GM12878 (cell line): ENCODE results near the gene GSTA3. TPM values are rescaled to one million over a fixed set of nuclear protein-coding genes. Genes with fewer than 3 reads are reported as not detected.
A peak's percentile ranks its signal among the peaks of the same experiment; 100 is the strongest.

Experiments
- ATAC-seq: fragments of 200-7000 bp; cut with Tn5 transposase; 3 replicates; pipeline ENCODE4 v1.9.1; 2020; ENCODE audit warnings: mild to moderate bottlenecking, moderate library complexity
- BruUV-seq: library from RNA; stranded (reverse); fragments of 400-500 nt; replicated peaks from 2 replicates; lab custom pipeline; 2021; lab: Mats Ljungman, UMichigan
- CTCF ChIA-PET: fragments of 300-600 bp; sonication (Branson Sonifier 250); formaldehyde crosslinking; extraction: SDS; loops from one replicate; lab custom pipeline; 2021; ENCODE audit warnings: inconsistent platforms; lab: Yijun Ruan, JAX
- POLR2A ChIA-PET: fragments of 350-600 bp; formaldehyde crosslinking; extraction: SDS; loops from one replicate; lab custom pipeline; 2021; ENCODE audit warnings: inconsistent platforms; lab: Charles Lee
- RAD21 ChIA-PET: fragments of 300-600 bp; sonication (Branson Sonifier 250); formaldehyde crosslinking; loops from one replicate; lab custom pipeline; 2023; ENCODE audit warnings: antibody characterized with exemption; ENCODE audit not compliant: unreplicated experiment; lab: Charles Lee
- SMC1A ChIA-PET: fragments of 300-600 bp; sonication (Branson Sonifier 250); formaldehyde crosslinking; loops from one replicate; lab custom pipeline; 2023; ENCODE audit not compliant: unreplicated experiment, uncharacterized antibody; lab: Charles Lee
- DNase-seq: peaks from one replicate; pipeline ENCODE4 v3.0.0-alpha.2; 2011; ENCODE audit warnings: low read depth, low spot score
- FAIRE-seq: peaks from 3 replicates; lab custom pipeline; 2011; peaks lifted over from hg19 to GRCh38; lab: Jason Lieb, UNC
- H2AFZ ChIP-seq: 2 replicates; pipeline ENCODE4 v1.6.0; 2011; ENCODE audit warnings: low read depth, low read length, control low read depth; ENCODE audit not compliant: control insufficient read depth
- H3K27ac ChIP-seq: 2 replicates; pipeline ENCODE4 v1.5.1; 2011; ENCODE audit warnings: control low read depth; ENCODE audit not compliant: control insufficient read depth, insufficient read depth
- H3K27me3 ChIP-seq, 2 experiments: replicated peaks in 1 of 2; 2 replicates each; pipeline versions ENCODE4 v1.6.0 to v1.6.1; 2011; ENCODE audit warnings: low read length in 1 of 2; ENCODE audit not compliant: control insufficient read depth in 2 of 2, insufficient read depth in 2 of 2
- H3K36me3 ChIP-seq, 2 experiments: 2 replicates each; pipeline ENCODE4 v1.5.1; 2011; ENCODE audit warnings: low read length in 1 of 2; ENCODE audit not compliant: control insufficient read depth in 2 of 2, insufficient read depth in 2 of 2
- H3K4me1 ChIP-seq: 2 replicates; pipeline ENCODE4 v1.6.1; 2011; ENCODE audit warnings: mild to moderate bottlenecking, low read length, moderate library complexity, mixed read lengths; ENCODE audit not compliant: control insufficient read depth, insufficient read depth
- H3K4me2 ChIP-seq: 2 replicates; pipeline ENCODE4 v1.6.0; 2011; ENCODE audit warnings: control low read depth; ENCODE audit not compliant: control insufficient read depth, insufficient read depth
- H3K4me3 ChIP-seq: fragments of 200-600 bp; sonication (generic); 2 replicates; pipeline ENCODE4 v1.5.1; 2016
- H3K79me2 ChIP-seq: 2 replicates; pipeline ENCODE4 v1.6.0; 2011; ENCODE audit warnings: low read length; ENCODE audit not compliant: control insufficient read depth, insufficient read depth
- H3K9ac ChIP-seq: 2 replicates; pipeline ENCODE4 v1.8.0; 2011; ENCODE audit warnings: low read length, control low read depth, mixed read lengths; ENCODE audit not compliant: control insufficient read depth, insufficient read depth
- H3K9me3 ChIP-seq: replicated peaks from 3 replicates; pipeline ENCODE4 v1.5.1; 2011; ENCODE audit warnings: mild to moderate bottlenecking, low read length; ENCODE audit not compliant: control insufficient read depth, insufficient read depth
- H4K20me1 ChIP-seq: 2 replicates; pipeline ENCODE4 v1.6.0; 2011; ENCODE audit not compliant: control insufficient read depth, insufficient read depth
- BACH1 ChIP-seq: fragments of 450-650 bp; IDR thresholded peaks from 2 replicates; pipeline ENCODE4 v1.6.1; 2017; ENCODE audit warnings: mild to moderate bottlenecking, borderline replicate concordance
- BCL11A ChIP-seq: IDR thresholded peaks from 2 replicates; pipeline ENCODE4 v1.6.1; 2011; ENCODE audit warnings: low read depth, low read length
- FOS ChIP-seq: IDR thresholded peaks from 3 replicates; pipeline ENCODE4 v1.6.1; 2011; ENCODE audit warnings: borderline replicate concordance; ENCODE audit not compliant: insufficient read length; ENCODE audit errors: extremely low read depth
- MTA3 ChIP-seq: IDR thresholded peaks from 2 replicates; pipeline ENCODE4 v1.6.1; 2012; ENCODE audit warnings: low read length, inconsistent platforms, borderline replicate concordance
- NFYA ChIP-seq: IDR thresholded peaks from 2 replicates; pipeline ENCODE4 v1.6.1; 2011; ENCODE audit warnings: low read depth, mild to moderate bottlenecking, low read length, improper control_type of control experiment, borderline replicate concordance
- RUNX3 ChIP-seq: IDR thresholded peaks from 2 replicates; pipeline ENCODE4 v1.6.1; 2012; ENCODE audit warnings: low read length, inconsistent platforms
- SPI1 ChIP-seq: IDR thresholded peaks from 2 replicates; pipeline ENCODE4 v1.6.1; 2011; ENCODE audit warnings: low read depth, mild to moderate bottlenecking, low read length, moderate library complexity, borderline replicate concordance; ENCODE audit not compliant: insufficient read depth
- TCF3 ChIP-seq: IDR thresholded peaks from 2 replicates; pipeline ENCODE4 v1.6.1; 2012; ENCODE audit warnings: low read depth, mild to moderate bottlenecking, low read length, borderline replicate concordance; ENCODE audit not compliant: insufficient read depth
- TCF7 ChIP-seq: IDR thresholded peaks from 2 replicates; pipeline ENCODE4 v1.6.1; 2014; ENCODE audit warnings: antibody characterized with exemption, borderline replicate concordance
- WGBS: methylation state at CpG from one replicate; pipeline ENCODE4 v1.1.6; 2016; ENCODE audit warnings: low lambda C conversion rate; ENCODE audit not compliant: insufficient replicate concordance, insufficient coverage; ENCODE audit errors: missing lambda C conversion rate; 5-methylcytosine and 5-hydroxymethylcytosine counted together
- in situ Hi-C: fragments of 300-500 bp; cut with MboI; formaldehyde crosslinking; loops from 9 replicates; pipeline ENCODE4 v1.14.3; 2018; ENCODE audit warnings: mixed read lengths
- intact Hi-C: fragments of 100-400 bp; cut with micrococcal nuclease; formaldehyde crosslinking; loops from one replicate; pipeline ENCODE4 v1.14.2; 2022; ENCODE audit not compliant: unreplicated experiment
- polyA plus RNA-seq, 11 experiments: library from polyadenylated mRNA; depleted of rRNA in 4 of 11; unstranded in 6 of 11; stranded (reverse) in 5 of 11; fragments of >200 nt; fragmentation: Nextera tagmentation in 4 of 11; fragmentation: Illumina TruSeq in 1 of 11; extraction: Ambion mirVana in 4 of 11; extraction: Trizol in 1 of 11; gene quantifications; 1 replicate in 1 of 11; 2 replicates in 10 of 11; pipeline versions ENCODE4 v1.2.1 to v1.2.3, GENCODE V29; 2011 to 2016; ENCODE audit warnings: inconsistent platforms in 2 of 11, missing spikeins in 2 of 11, low read depth in 1 of 11
- total RNA-seq, 4 experiments: library from RNA; depleted of rRNA in 3 of 4; stranded (reverse); fragments of >200 nt in 3 of 4; fragmentation: Illumina TruSeq in 1 of 4; extraction: Trizol in 1 of 4; gene quantifications; 2 replicates each; pipeline versions ENCODE4 v1.2.1 to v1.2.3, GENCODE V29; 2013 to 2021
- TF ChIP-seq, protein P1 (sequence below): IDR thresholded peaks from 2 replicates; pipeline ENCODE4 v1.6.1; 2012; ENCODE audit warnings: low read depth, low read length, improper control_type of control experiment
- TF ChIP-seq, protein P2 (sequence below): fragments of 450-650 bp; IDR thresholded peaks from 2 replicates; pipeline ENCODE4 v1.6.1; 2017; ENCODE audit warnings: mild to moderate bottlenecking

GSTA3 gene
- total and polyA plus RNA-seq, 10 of the 15 experiments (the other 5 are each of a cell fraction or from before 2014, with no cell fraction given): not detected

- Histone ChIP-seq H4K20me1 (no peaks in the 10 kb centered on the region), H3K9ac (no peak overlapping the region), H2AFZ (no peak overlapping the region), H3K4me1 (no peaks in the 10 kb centered on the region), H3K4me3 (no peak overlapping the region), H3K79me2 (no peaks in the 10 kb centered on the region), H3K27ac (no peak overlapping the region), H3K4me2 (no peak overlapping the region), H3K36me3 (no peaks in the 10 kb centered on the region), H3K27me3 (no peaks in the 10 kb centered on the region), H3K9me3 (no peaks in the 10 kb centered on the region)
- intact Hi-C loops (no loop called here), in situ Hi-C loops (no loop called here)
- whole genome bisulfite sequencing: 17% methylated on average over 2 of the region's 2 CpGs
- ChIA-PET POLR2A (no interaction called here), SMC1A (interaction anchor here (1.0 kb wide), 1 partner anchor 11 kb away, joined by 3 read pairs; no protein-coding TSS in a partner anchor), CTCF (interaction anchor here (1.2 kb wide), 1 partner anchor 119 kb away, joined by 4 read pairs; no protein-coding TSS in a partner anchor), RAD21 (no interaction called here)
- TF ChIP-seq NFYA (no peak), BCL11A (no peak), TCF3 (no peak), SPI1 (no peak)
- TF ChIP-seq, protein P1, sequence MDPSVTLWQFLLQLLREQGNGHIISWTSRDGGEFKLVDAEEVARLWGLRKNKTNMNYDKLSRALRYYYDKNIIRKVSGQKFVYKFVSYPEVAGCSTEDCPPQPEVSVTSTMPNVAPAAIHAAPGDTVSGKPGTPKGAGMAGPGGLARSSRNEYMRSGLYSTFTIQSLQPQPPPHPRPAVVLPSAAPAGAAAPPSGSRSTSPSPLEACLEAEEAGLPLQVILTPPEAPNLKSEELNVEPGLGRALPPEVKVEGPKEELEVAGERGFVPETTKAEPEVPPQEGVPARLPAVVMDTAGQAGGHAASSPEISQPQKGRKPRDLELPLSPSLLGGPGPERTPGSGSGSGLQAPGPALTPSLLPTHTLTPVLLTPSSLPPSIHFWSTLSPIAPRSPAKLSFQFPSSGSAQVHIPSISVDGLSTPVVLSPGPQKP: no peak
- no TSS peak for BruUV-seq
- FAIRE-seq (no peak), ATAC-seq (no peak), DNase-seq (no peak)
Observed at GRCh38 chr6:52877786-52878185, 31.7 kb downstream of the GSTA3 start.

DNA sequence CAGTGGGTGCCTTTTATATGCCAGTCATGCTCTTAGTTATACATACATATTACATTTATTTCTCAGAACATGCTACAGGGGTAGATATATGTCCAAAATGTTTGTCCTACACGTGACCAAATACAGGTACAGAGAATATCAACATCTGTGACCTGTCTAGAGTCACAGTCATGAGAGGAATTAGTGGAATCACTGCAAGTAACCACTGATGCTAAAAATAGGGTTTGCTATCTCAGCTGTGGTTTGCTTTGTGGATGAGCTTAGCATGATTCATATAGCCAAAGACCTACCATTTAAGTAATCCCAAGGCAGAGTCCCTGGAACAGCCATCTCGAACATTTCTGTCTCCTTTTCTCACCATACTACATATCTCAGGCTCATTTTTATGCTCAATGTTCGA is 32.3 kb downstream of the GSTA3 start:
- Histone ChIP-seq H3K9me3 (no peaks in the 10 kb centered on the region), H3K4me1 (no peaks in the 10 kb centered on the region), H3K4me2 (no peak overlapping the region), H3K27ac (no peak overlapping the region), H3K9ac (no peak overlapping the region), H3K27me3 (no peaks in the 10 kb centered on the region), H3K79me2 (no peaks in the 10 kb centered on the region), H2AFZ (no peak overlapping the region), H4K20me1 (no peaks in the 10 kb centered on the region), H3K4me3 (no peak overlapping the region), H3K36me3 (no peaks in the 10 kb centered on the region)
- ATAC-seq (no peak), DNase-seq (no peak), FAIRE-seq (no peak)
- ChIA-PET RAD21 (no interaction called here), POLR2A (no interaction called here), SMC1A (interaction anchor here (1.0 kb wide), 1 partner anchor 12 kb away, joined by 3 read pairs; no protein-coding TSS in a partner anchor), CTCF (interaction anchor here (0.5 to 1.2 kb wide), 2 partner anchors 120 to 691 kb away, joined by 4 read pairs; no protein-coding TSS in a partner anchor)
- intact Hi-C loops: no loop called here
- WGBS: 14% methylated on average over 3 of the region's 3 CpGs
- BruUV-seq: no TSS peak
- TF ChIP-seq FOS (no peak), BACH1 (no peak), MTA3 (no peak), TCF7 (no peak), RUNX3 (0 out of 2 replicates have a peak, but pooled peaks have one; percentile 8)
- TF ChIP-seq, protein P2, sequence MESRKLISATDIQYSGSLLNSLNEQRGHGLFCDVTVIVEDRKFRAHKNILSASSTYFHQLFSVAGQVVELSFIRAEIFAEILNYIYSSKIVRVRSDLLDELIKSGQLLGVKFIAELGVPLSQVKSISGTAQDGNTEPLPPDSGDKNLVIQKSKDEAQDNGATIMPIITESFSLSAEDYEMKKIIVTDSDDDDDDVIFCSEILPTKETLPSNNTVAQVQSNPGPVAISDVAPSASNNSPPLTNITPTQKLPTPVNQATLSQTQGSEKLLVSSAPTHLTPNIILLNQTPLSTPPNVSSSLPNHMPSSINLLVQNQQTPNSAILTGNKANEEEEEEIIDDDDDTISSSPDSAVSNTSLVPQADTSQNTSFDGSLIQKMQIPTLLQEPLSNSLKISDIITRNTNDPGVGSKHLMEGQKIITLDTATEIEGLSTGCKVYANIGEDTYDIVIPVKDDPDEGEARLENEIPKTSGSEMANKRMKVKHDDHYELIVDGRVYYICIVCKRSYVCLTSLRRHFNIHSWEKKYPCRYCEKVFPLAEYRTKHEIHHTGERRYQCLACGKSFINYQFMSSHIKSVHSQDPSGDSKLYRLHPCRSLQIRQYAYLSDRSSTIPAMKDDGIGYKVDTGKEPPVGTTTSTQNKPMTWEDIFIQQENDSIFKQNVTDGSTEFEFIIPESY: no peak
- in situ Hi-C loops: no loop called here
